ENCODE data around the gene NCAM2. TPM values are rescaled to one million over a fixed set of nuclear protein-coding genes. Genes with fewer than 3 reads are reported as not detected.

The NCAM2 gene
- total and polyA plus RNA-seq, 2 of the 4 experiments (the other 2 are of a cell fraction): 2.7 to 5.0 TPM

DNA sequence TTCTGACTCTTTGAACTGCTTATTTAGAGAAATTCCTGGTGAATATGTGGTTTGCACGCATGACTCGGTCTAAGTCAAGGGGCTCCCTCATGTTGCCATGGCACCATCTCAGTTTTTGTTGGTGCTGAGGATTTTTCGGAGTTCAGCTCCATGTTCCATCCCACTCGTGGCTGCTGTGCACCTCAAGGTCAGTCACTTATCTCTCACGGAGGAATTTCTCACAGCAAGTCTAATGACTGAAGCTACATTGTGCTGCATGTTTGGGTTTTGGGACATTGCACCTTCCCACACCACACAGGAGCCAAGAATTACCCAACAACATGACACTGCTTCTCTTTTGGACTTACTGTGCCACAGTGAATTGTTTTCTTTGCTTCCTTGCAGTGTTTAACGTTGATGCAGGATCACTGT is 269.9 kb downstream of the NCAM2 start:
- Histone ChIP-seq H4K91ac (ENCODE audit: insufficient read depth, low read depth, low read length) (no peak overlapping the region), H3K18ac (ENCODE audit: low read depth, low read length) (no peak overlapping the region), H4K20me1 (ENCODE audit: insufficient read depth, low read length) (no peaks in the 10 kb centered on the region), H2AK5ac (ENCODE audit: low read depth, low read length) (no peak overlapping the region), H3K9me3 (ENCODE audit: control insufficient read depth, insufficient read depth, low read length) (no peaks in the 10 kb centered on the region), H3K27ac (ENCODE audit: insufficient read depth, low read length) (no peak overlapping the region), H2BK20ac (ENCODE audit: low read depth, low read length) (no peak overlapping the region), H3K56ac (ENCODE audit: extremely low read depth, insufficient read depth, low read length) (no peak overlapping the region), H3K9me1 (ENCODE audit: insufficient read depth, low read length) (no peaks in the 10 kb centered on the region), H3K14ac (replicated peaks; ENCODE audit: low read depth, low read length) (no peak overlapping the region), H3K4ac (ENCODE audit: low read depth, low read length) (no peak overlapping the region), H3K4me3 (ENCODE audit: insufficient read depth, low read depth, low read length) (no peak overlapping the region), H2BK5ac (ENCODE audit: low read depth, low read length, poor library complexity, severe bottlenecking) (no peak overlapping the region), H3K4me1 (ENCODE audit: control insufficient read depth, insufficient read depth, low read length) (no peaks in the 10 kb centered on the region), H2BK15ac (ENCODE audit: low read depth, low read length) (no peak overlapping the region), H4K5ac (ENCODE audit: low read depth, low read length) (no peak overlapping the region), H3K9ac (ENCODE audit: low read depth, low read length) (no peak overlapping the region), H3K79me1 (ENCODE audit: low read depth in 1 of 2, low read length in 2 of 2) (no peaks in the 10 kb centered on the region), H3K36me3 (ENCODE audit: control insufficient read depth, insufficient read depth, low read length) (no peaks in the 10 kb centered on the region), H3K23ac (ENCODE audit: low read depth, low read length) (no peak overlapping the region), H4K8ac (ENCODE audit: low read depth in 2 of 2, low read length in 2 of 2) (no peak overlapping the region), H2BK120ac (ENCODE audit: low read depth, low read length) (no peak overlapping the region), H2AFZ (replicated peaks; ENCODE audit: low read length, poor library complexity) (no peak overlapping the region), H3K4me2 (ENCODE audit: low read depth, low read length) (no peak overlapping the region), H3K27me3 (ENCODE audit: control insufficient read depth, insufficient read depth, low read length) (no peaks in the 10 kb centered on the region), H2AK9ac (replicated peaks; ENCODE audit: low read depth, low read length, poor library complexity) (no peak overlapping the region)
- dilution Hi-C loops (cut with HindIII; ENCODE audit: low sequenced_read_pairs, unreplicated experiment): no loop called here
- intact Hi-C loops (cut with micrococcal nuclease): no loop called here
- 67% methylated on average over 1 of the region's 6 CpGs; no CpG with 5 or more reads in 1 of the 2 experiments for WGBS, 2 experiments (ENCODE audit: extremely low coverage in 2 of 2, insufficient read length in 1 of 2)
- CTCF ChIA-PET: no interaction called here
- DNase-seq (peak; percentile 4), ATAC-seq (ENCODE audit: low read depth) (no peak)
- POLR2A ChIA-PET (ENCODE audit: unreplicated experiment): no interaction called here
- TF ChIP-seq MXI1 (IDR thresholded peaks at IDR 0.05; ENCODE audit: borderline replicate concordance, low read depth, low read length) (no peak), MAZ (IDR thresholded peaks at IDR 0.05; ENCODE audit: borderline replicate concordance, low read depth, low read length) (no peak), FOS (IDR thresholded peaks at IDR 0.05; ENCODE audit: low read depth, low read length) (no peak), BHLHE40 (IDR thresholded peaks at IDR 0.05; ENCODE audit: low read depth, low read length) (no peak), CEBPB (IDR thresholded peaks at IDR 0.05; ENCODE audit: low read depth, low read length) (no peak), POLR2A (IDR thresholded peaks at IDR 0.05; ENCODE audit: low read depth, low read length) (no peak), NFE2L2 (IDR thresholded peaks at IDR 0.05; ENCODE audit: low read depth, low read length) (no peak), RFX5 (IDR thresholded peaks at IDR 0.05; ENCODE audit: low read depth, low read length) (no peak), MAFK (IDR thresholded peaks at IDR 0.05; ENCODE audit: low read depth, low read length) (no peak), SMC3 (IDR thresholded peaks at IDR 0.05; ENCODE audit: low read depth, low read length) (no peak), RCOR1 (IDR thresholded peaks at IDR 0.05; ENCODE audit: insufficient replicate concordance, low read length) (no peak), CHD1 (IDR thresholded peaks at IDR 0.05; ENCODE audit: low read depth, low read length) (no peak)
- TF ChIP-seq, protein P1, sequence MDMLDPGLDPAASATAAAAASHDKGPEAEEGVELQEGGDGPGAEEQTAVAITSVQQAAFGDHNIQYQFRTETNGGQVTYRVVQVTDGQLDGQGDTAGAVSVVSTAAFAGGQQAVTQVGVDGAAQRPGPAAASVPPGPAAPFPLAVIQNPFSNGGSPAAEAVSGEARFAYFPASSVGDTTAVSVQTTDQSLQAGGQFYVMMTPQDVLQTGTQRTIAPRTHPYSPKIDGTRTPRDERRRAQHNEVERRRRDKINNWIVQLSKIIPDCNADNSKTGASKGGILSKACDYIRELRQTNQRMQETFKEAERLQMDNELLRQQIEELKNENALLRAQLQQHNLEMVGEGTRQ (IDR thresholded peaks at IDR 0.05; ENCODE audit: low read depth, low read length): no peak
- in situ Hi-C loops (cut with MboI; ENCODE audit: low sequenced_read_pairs): no loop called here
- BruUV-seq (replicated peaks): no TSS peak
